GM12864 (cell line): Measurements from ENCODE around the gene ASCL2.

ENCODE experiments used
- DNase-seq: peaks from one replicate; pipeline ENCODE4 v3.0.0-alpha.2; 2011; ENCODE audit warnings: low read depth
- H3K4me3 ChIP-seq: 2 replicates; pipeline ENCODE4 v1.5.1; 2011; ENCODE audit warnings: mild to moderate bottlenecking, low read depth, low read length, control low read depth
- CTCF ChIP-seq: IDR thresholded peaks from 2 replicates; pipeline ENCODE4 v1.5.1; 2011; ENCODE audit warnings: low read depth, mild to moderate bottlenecking, moderate library complexity, low read length, control low read depth, inconsistent platforms; ENCODE audit errors: missing control alignments

Gene ASCL2

GRCh38 chr11:2295971-2296912, 25.9 kb upstream of the ASCL2 start:
- TF ChIP-seq CTCF = no peak

GRCh38 chr11:2294926-2295290, 24.5 kb upstream of the ASCL2 start:
- no peak for DNase-seq
- TF ChIP-seq CTCF = no peak
- H3K4me3 ChIP-seq = no peak overlapping the region

More at GRCh38 chr11:2295971-2296912, 25.9 kb upstream of the ASCL2 start:
- DNase-seq = no peak
- H3K4me3 ChIP-seq = no peak overlapping the region

GRCh38 chr11:2293984-2294925, 23.9 kb upstream of the ASCL2 start:
- TF ChIP-seq CTCF = no peak
- DNase-seq = no peak
- H3K4me3 ChIP-seq = no peak overlapping the region

- DNase-seq = no peak
- TF ChIP-seq CTCF = no peak
- H3K4me3 ChIP-seq = no peak overlapping the region
Measured at GRCh38 chr11:2293531-2293971, 23.2 kb upstream of the ASCL2 start.

- no peak for TF ChIP-seq CTCF
- DNase-seq = no peak
- H3K4me3 ChIP-seq = no peak overlapping the region
Measured at GRCh38 chr11:2290351-2290841, 20.0 kb upstream of the ASCL2 start.

GRCh38 chr11:2289859-2290258, 19.5 kb upstream of the ASCL2 start:
- no peak for DNase-seq
- no peak for TF ChIP-seq CTCF

More at GRCh38 chr11:2289859-2290258, 19.5 kb upstream of the ASCL2 start:
- H3K4me3 ChIP-seq = no peak overlapping the region
